ENCODE data around the gene FOXO4.
A peak's percentile ranks its signal among the peaks of the same experiment; 100 is the strongest.
"Not testable (repeated sequence)": the region's sequence is repeated elsewhere in the genome, so short reads cannot be mapped to it uniquely, and the experiment has no call there.

The FOXO4 gene

GRCh38 chrX:71095555-71095980, at the start of gene FOXO4:
FOXO4 (plus strand) TSS chrX:71095851; CDS start chrX:71096529, 678 bp downstream.
- H3K4me2 ChIP-seq, result peak within 1 kb of the TSS; percentile 78
- peaks cover 18% of the 10 kb centered on the region for H3K4me1 ChIP-seq (ENCODE audit: low read depth, poor library complexity, severe bottlenecking)
- H2AFZ ChIP-seq (ENCODE audit: low read depth), result peak within 1 kb of the TSS; percentile 88
- no peak for TF ChIP-seq CTCF (conservative IDR thresholded peaks at IDR 0.05; ENCODE audit: low read depth, low read length)
- no peaks in the 10 kb centered on the region for H3K36me3 ChIP-seq (ENCODE audit: insufficient read depth)
- no peak within 1 kb of the TSS for H3K4me3 ChIP-seq (IDR thresholded peaks at IDR 0.05; ENCODE audit: insufficient read depth, low read depth, low read length)
- no peaks in the 10 kb centered on the region for H3K27me3 ChIP-seq (ENCODE audit: insufficient read depth, low read depth)
- H3K27ac ChIP-seq, result no peak within 1 kb of the TSS
- peak within 1 kb of the TSS; percentile 64; the same call in 1 of the 2 replicates for H3K9ac ChIP-seq
- no peaks in the 10 kb centered on the region for H3K79me2 ChIP-seq (ENCODE audit: insufficient read depth, low read depth)
- H4K20me1 ChIP-seq (ENCODE audit: insufficient read depth), result no peaks in the 10 kb centered on the region

- H3K79me2 ChIP-seq (ENCODE audit: insufficient read depth, low read depth); H3K4me3 ChIP-seq (IDR thresholded peaks at IDR 0.05; ENCODE audit: insufficient read depth, low read depth, low read length); H3K4me1 ChIP-seq (ENCODE audit: low read depth, poor library complexity, severe bottlenecking); H4K20me1 ChIP-seq (ENCODE audit: insufficient read depth); H3K4me2 ChIP-seq; H3K27me3 ChIP-seq (ENCODE audit: insufficient read depth, low read depth); H3K9ac ChIP-seq; H3K36me3 ChIP-seq (ENCODE audit: insufficient read depth); H3K27ac ChIP-seq; H2AFZ ChIP-seq (ENCODE audit: low read depth): not testable (repeated sequence)
Measured at GRCh38 chrX:71047891-71048290, 47.8 kb upstream of the FOXO4 start.

GRCh38 chrX:71052721-71053120, 42.9 kb upstream of the FOXO4 start:
- no peaks in the 10 kb centered on the region for H3K79me2 ChIP-seq (ENCODE audit: insufficient read depth, low read depth)
- no peaks in the 10 kb centered on the region for H3K36me3 ChIP-seq (ENCODE audit: insufficient read depth)
- H2AFZ ChIP-seq (ENCODE audit: low read depth), result no peak overlapping the region
- no peak overlapping the region for H3K4me3 ChIP-seq (IDR thresholded peaks at IDR 0.05; ENCODE audit: insufficient read depth, low read depth, low read length)
- H3K27ac ChIP-seq, result no peak overlapping the region
- no peak for TF ChIP-seq CTCF (conservative IDR thresholded peaks at IDR 0.05; ENCODE audit: low read depth, low read length)
- no peak overlapping the region for H3K4me2 ChIP-seq
- no peaks in the 10 kb centered on the region for H3K4me1 ChIP-seq (ENCODE audit: low read depth, poor library complexity, severe bottlenecking)
- H3K27me3 ChIP-seq (ENCODE audit: insufficient read depth, low read depth), result no peaks in the 10 kb centered on the region
- H3K9ac ChIP-seq, result no peak overlapping the region
- no peaks in the 10 kb centered on the region for H4K20me1 ChIP-seq (ENCODE audit: insufficient read depth)

- Histone ChIP-seq H4K20me1 (ENCODE audit: insufficient read depth) (no peaks in the 10 kb centered on the region), H3K27me3 (ENCODE audit: insufficient read depth, low read depth) (no peaks in the 10 kb centered on the region), H3K4me3 (IDR thresholded peaks at IDR 0.05; ENCODE audit: insufficient read depth, low read depth, low read length) (no peak overlapping the region), H3K27ac (no peak overlapping the region), H3K4me2 (no peak overlapping the region), H2AFZ (ENCODE audit: low read depth) (no peak overlapping the region), H3K9ac (no peak overlapping the region), H3K79me2 (ENCODE audit: insufficient read depth, low read depth) (no peaks in the 10 kb centered on the region), H3K36me3 (ENCODE audit: insufficient read depth) (no peaks in the 10 kb centered on the region), H3K4me1 (ENCODE audit: low read depth, poor library complexity, severe bottlenecking) (no peaks in the 10 kb centered on the region)
- no peak for TF ChIP-seq CTCF (conservative IDR thresholded peaks at IDR 0.05; ENCODE audit: low read depth, low read length)
Measured at GRCh38 chrX:71053217-71053621, 42.4 kb upstream of the FOXO4 start.

- Histone ChIP-seq H3K4me3 (IDR thresholded peaks at IDR 0.05; ENCODE audit: insufficient read depth, low read depth, low read length) (no peak overlapping the region), H3K4me1 (ENCODE audit: low read depth, poor library complexity, severe bottlenecking) (no peaks in the 10 kb centered on the region), H3K27me3 (ENCODE audit: insufficient read depth, low read depth) (no peaks in the 10 kb centered on the region), H3K36me3 (ENCODE audit: insufficient read depth) (no peaks in the 10 kb centered on the region), H3K27ac (no peak overlapping the region), H2AFZ (ENCODE audit: low read depth) (no peak overlapping the region), H3K79me2 (ENCODE audit: insufficient read depth, low read depth) (no peaks in the 10 kb centered on the region), H4K20me1 (ENCODE audit: insufficient read depth) (no peaks in the 10 kb centered on the region), H3K4me2 (no peak overlapping the region), H3K9ac (no peak overlapping the region)
- no peak for TF ChIP-seq CTCF (conservative IDR thresholded peaks at IDR 0.05; ENCODE audit: low read depth, low read length)
Measured at GRCh38 chrX:71056867-71057266, 38.8 kb upstream of the FOXO4 start.

All from KMS-11 (cell line).